ENCODE results near the gene TSC22D1.

The TSC22D1 gene

DNA sequence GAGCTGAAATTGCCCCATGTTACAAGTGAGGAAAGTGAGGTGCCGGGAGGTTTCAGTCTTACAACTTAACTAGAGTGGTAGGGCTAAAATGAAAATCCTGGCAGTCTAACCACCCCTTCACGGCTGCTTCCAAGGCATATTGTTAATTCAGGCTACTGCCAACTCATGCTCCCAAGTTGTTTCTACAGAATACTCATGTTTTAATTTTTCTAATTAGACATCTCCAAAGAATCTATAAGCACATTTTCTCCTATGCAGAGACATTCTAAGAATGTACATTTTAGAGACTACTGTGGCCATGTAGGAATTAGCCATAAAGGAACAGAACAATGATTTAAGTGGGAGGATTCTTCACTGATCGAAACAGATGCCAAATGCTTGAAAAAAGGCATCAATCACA, 7.0 kb upstream of the TSC22D1 start:
- H3K9ac ChIP-seq (ENCODE audit: low read length) = no peak overlapping the region
- H3K27ac ChIP-seq (ENCODE audit: low read depth, low read length) = no peak overlapping the region
- H2AFZ ChIP-seq (ENCODE audit: low read depth, low read length, severe bottlenecking) = no peak overlapping the region
- H3K4me2 ChIP-seq (ENCODE audit: low read depth, low read length, poor library complexity, severe bottlenecking) = no peak overlapping the region
- no peaks in the 10 kb centered on the region for H3K36me3 ChIP-seq (ENCODE audit: low read length)
- no peaks in the 10 kb centered on the region for H3K79me2 ChIP-seq (ENCODE audit: insufficient read depth, low read length)
- no peak overlapping the region for H3K4me3 ChIP-seq (ENCODE audit: insufficient read depth, low read length, poor library complexity, severe bottlenecking)
- no peaks in the 10 kb centered on the region for H4K20me1 ChIP-seq (ENCODE audit: low read depth, low read length)
- TF ChIP-seq EZH2phosphoT487 (conservative IDR thresholded peaks at IDR 0.05; ENCODE audit: low read length) = no peak
- TF ChIP-seq, protein P1, sequence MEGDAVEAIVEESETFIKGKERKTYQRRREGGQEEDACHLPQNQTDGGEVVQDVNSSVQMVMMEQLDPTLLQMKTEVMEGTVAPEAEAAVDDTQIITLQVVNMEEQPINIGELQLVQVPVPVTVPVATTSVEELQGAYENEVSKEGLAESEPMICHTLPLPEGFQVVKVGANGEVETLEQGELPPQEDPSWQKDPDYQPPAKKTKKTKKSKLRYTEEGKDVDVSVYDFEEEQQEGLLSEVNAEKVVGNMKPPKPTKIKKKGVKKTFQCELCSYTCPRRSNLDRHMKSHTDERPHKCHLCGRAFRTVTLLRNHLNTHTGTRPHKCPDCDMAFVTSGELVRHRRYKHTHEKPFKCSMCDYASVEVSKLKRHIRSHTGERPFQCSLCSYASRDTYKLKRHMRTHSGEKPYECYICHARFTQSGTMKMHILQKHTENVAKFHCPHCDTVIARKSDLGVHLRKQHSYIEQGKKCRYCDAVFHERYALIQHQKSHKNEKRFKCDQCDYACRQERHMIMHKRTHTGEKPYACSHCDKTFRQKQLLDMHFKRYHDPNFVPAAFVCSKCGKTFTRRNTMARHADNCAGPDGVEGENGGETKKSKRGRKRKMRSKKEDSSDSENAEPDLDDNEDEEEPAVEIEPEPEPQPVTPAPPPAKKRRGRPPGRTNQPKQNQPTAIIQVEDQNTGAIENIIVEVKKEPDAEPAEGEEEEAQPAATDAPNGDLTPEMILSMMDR (IDR thresholded peaks at IDR 0.05; ENCODE audit: insufficient read depth, low read length, poor library complexity, severe bottlenecking) = no peak
- no peaks in the 10 kb centered on the region for H3K9me2 ChIP-seq (replicated peaks; ENCODE audit: insufficient read depth, low read length)
- no peaks in the 10 kb centered on the region for H3K27me3 ChIP-seq (ENCODE audit: low read length)
- peaks cover 5% of the 10 kb centered on the region for H3F3A ChIP-seq (ENCODE audit: insufficient read depth)
- no peaks in the 10 kb centered on the region for H3K9me3 ChIP-seq (ENCODE audit: insufficient read depth, low read length)

DNA sequence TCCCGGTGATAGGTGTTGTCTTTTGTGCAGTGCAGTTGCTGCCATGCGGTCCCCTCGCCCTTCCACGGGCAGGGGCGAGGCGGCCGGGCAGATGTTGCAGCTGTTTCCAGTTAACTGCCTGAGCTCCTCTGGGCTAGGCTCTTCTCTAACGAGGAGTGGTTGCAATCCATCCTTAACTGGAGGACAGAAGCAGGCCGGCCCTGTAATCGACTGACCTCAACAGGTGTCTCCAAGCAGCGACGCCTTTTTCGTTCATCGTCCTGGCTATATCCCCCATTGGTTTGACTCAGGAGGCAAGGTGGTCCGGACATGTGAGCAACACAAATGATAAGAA, 1.9 kb upstream of the TSC22D1 start:
- H3K9ac ChIP-seq (ENCODE audit: low read length) = peak overlapping the region; percentile 90
- no peaks in the 10 kb centered on the region for H3K9me2 ChIP-seq (replicated peaks; ENCODE audit: insufficient read depth, low read length)
- H4K20me1 ChIP-seq (ENCODE audit: low read depth, low read length) = peaks cover 6% of the 10 kb centered on the region; the same call in 1 of the 2 replicates
- no peaks in the 10 kb centered on the region for H3K9me3 ChIP-seq (ENCODE audit: insufficient read depth, low read length)
- H3K27ac ChIP-seq (ENCODE audit: low read depth, low read length) = peak overlapping the region; percentile 63
- H3K79me2 ChIP-seq (ENCODE audit: insufficient read depth, low read length) = no peaks in the 10 kb centered on the region
- H3K27me3 ChIP-seq (ENCODE audit: low read length) = no peaks in the 10 kb centered on the region
- peaks cover 4% of the 10 kb centered on the region; the same call in 1 of the 2 replicates for H3K36me3 ChIP-seq (ENCODE audit: low read length)
- peak overlapping the region; percentile 81 for H3K4me2 ChIP-seq (ENCODE audit: low read depth, low read length, poor library complexity, severe bottlenecking)
- H3F3A ChIP-seq (ENCODE audit: insufficient read depth) = peaks cover 5% of the 10 kb centered on the region
- peak overlapping the region; percentile 92 for H2AFZ ChIP-seq (ENCODE audit: low read depth, low read length, severe bottlenecking)
- H3K4me3 ChIP-seq (ENCODE audit: insufficient read depth, low read length, poor library complexity, severe bottlenecking) = peak overlapping the region; percentile 82
- TF ChIP-seq, protein P1 (IDR thresholded peaks at IDR 0.05; ENCODE audit: insufficient read depth, low read length, poor library complexity, severe bottlenecking) = no peak
- TF ChIP-seq EZH2phosphoT487 (conservative IDR thresholded peaks at IDR 0.05; ENCODE audit: low read length) = no peak

DNA sequence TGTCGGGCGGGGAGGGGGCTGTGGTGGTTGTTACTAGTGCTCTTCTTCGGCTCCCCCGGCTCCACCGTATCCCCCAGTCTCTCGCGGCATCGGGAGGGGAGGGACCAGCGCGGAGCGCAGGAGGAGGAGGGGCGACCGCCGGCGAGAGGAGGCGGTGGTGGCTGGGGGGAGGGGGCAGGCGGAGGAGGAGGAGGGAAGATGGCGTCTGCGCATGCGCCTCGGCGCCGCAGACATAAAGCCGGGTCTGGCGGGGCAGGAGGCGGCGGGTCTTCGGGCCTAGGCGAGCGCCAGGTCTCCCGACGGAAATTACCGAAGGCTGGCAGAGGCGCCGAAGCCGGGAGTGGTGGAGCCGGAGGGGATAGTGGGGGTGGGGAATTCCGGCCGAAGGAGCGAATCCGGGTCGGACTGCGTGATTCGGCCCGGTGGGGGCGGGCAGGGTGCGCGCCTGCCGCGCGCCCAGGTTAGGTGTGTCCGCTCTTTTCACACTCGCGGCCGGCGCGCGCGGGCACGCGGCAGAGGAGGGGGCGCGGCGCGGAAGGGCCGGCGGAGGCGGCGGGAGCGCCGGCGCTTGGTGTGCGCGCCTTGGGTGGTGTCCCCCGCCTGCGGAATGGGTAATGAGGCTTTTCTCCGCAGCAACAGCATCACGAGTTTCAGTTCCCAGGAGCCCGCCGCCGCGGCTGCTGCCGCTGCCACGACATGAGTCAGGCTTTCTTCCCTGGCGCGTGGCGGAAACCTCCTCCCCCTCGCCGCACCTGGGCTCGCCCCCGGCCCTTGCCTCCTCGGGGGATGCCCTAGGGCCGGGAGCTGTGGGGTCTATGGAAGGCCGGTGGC, 1.3 kb upstream of the TSC22D1 start:
- Histone ChIP-seq H4K20me1 (ENCODE audit: low read depth, low read length) (peaks cover 7% of the 10 kb centered on the region; the same call in 1 of the 2 replicates), H3K9me2 (replicated peaks; ENCODE audit: insufficient read depth, low read length) (no peaks in the 10 kb centered on the region), H3K27me3 (ENCODE audit: low read length) (no peaks in the 10 kb centered on the region), H3K4me2 (ENCODE audit: low read depth, low read length, poor library complexity, severe bottlenecking) (peak overlapping the region; percentile 81), H3K36me3 (ENCODE audit: low read length) (peaks cover 4% of the 10 kb centered on the region; the same call in 1 of the 2 replicates), H3K79me2 (ENCODE audit: insufficient read depth, low read length) (no peaks in the 10 kb centered on the region), H3K27ac (ENCODE audit: low read depth, low read length) (peak overlapping the region; percentile 75), H3K4me3 (ENCODE audit: insufficient read depth, low read length, poor library complexity, severe bottlenecking) (peak overlapping the region; percentile 82), H3F3A (ENCODE audit: insufficient read depth) (peaks cover 5% of the 10 kb centered on the region), H3K9me3 (ENCODE audit: insufficient read depth, low read length) (no peaks in the 10 kb centered on the region), H3K9ac (ENCODE audit: low read length) (peak overlapping the region; percentile 90), H2AFZ (ENCODE audit: low read depth, low read length, severe bottlenecking) (peak overlapping the region; percentile 92)
- TF ChIP-seq, protein P1 (IDR thresholded peaks at IDR 0.05; ENCODE audit: insufficient read depth, low read length, poor library complexity, severe bottlenecking) = no peak
- TF ChIP-seq EZH2phosphoT487 (conservative IDR thresholded peaks at IDR 0.05; ENCODE audit: low read length) = no peak

All from SU-DHL-6 (cell line).